HCT116 (cell line): ENCODE data around the gene ARHGAP28. TPM values are rescaled to one million over a fixed set of nuclear protein-coding genes. Genes with fewer than 3 reads are reported as not detected.

ENCODE experiments used
- ATAC-seq: fragments of 200-7000 bp; cut with Tn5 transposase; 2 replicates; pipeline ENCODE4 v1.9.1; 2020; ENCODE audit warnings: mild to moderate bottlenecking, moderate library complexity
- BruUV-seq: library from RNA; stranded (reverse); fragments of 400-500 nt; replicated peaks from 2 replicates; lab custom pipeline; 2021; lab: Mats Ljungman, UMichigan
- CTCF ChIA-PET: fragments of 300-600 bp; sonication (Branson Sonifier 250); formaldehyde crosslinking; loops from one replicate; lab custom pipeline; 2021; ENCODE audit warnings: antibody characterized with exemption; lab: Charles Lee
- POLR2A ChIA-PET: fragments of 300-600, 350-600 bp; sonication (Branson Sonifier 250); formaldehyde crosslinking; loops from one replicate; lab custom pipeline; 2021; ENCODE audit warnings: antibody characterized with exemption; lab: Charles Lee
- RAD21 ChIA-PET, 2 experiments: fragments of 300-600 bp; sonication (Branson Sonifier 250); formaldehyde crosslinking; loops; one replicate each; lab custom pipeline; 2023; ENCODE audit warnings: low total read pairs in 2 of 2; ENCODE audit not compliant: uncharacterized antibody in 2 of 2, unreplicated experiment in 2 of 2, low non-redundant PET in 1 of 2; lab: Charles Lee
- DNase-seq: peaks from one replicate; pipeline ENCODE4 v3.0.0-alpha.2; 2010; ENCODE audit warnings: low read depth, low spot score
- H2AFZ ChIP-seq: fragments of 200-600 bp; shearing (Covaris generic), sonication (generic); 2 replicates; pipeline ENCODE4 v1.6.1; 2017; ENCODE audit warnings: low read depth, mixed run types, mixed read lengths, antibody characterized with exemption, low read length; ENCODE audit not compliant: poor library complexity, severe bottlenecking
- H3K27ac ChIP-seq: 2 replicates; pipeline ENCODE4 v1.5.1; 2012; ENCODE audit warnings: low read depth, low read length
- H3K27me3 ChIP-seq: fragments of 200-600 bp; sonication (generic); 2 replicates; pipeline ENCODE4 v1.6.1; 2016; ENCODE audit warnings: mixed run types, low read length, mixed read lengths; ENCODE audit not compliant: insufficient read depth
- H3K36me3 ChIP-seq, 2 experiments: fragments of 200-500 bp in 1 of 2; fragments of 200-600 bp in 1 of 2; sonication (Bioruptor generic) in 1 of 2; sonication (generic) in 1 of 2; 2 replicates each; pipeline versions ENCODE4 v1.5.1 to v1.6.1; 2014 to 2016; ENCODE audit warnings: low read length in 2 of 2, inconsistent platforms in 1 of 2, mixed read lengths in 1 of 2, mixed run types in 1 of 2; ENCODE audit not compliant: insufficient read depth in 2 of 2, control insufficient read depth in 1 of 2
- H3K4me1 ChIP-seq, 2 experiments: fragments of 200-600 bp in 1 of 2; sonication (generic) in 1 of 2; 2 replicates each; pipeline versions ENCODE4 v1.5.1 to v1.6.1; 2012 to 2017; ENCODE audit warnings: low read length in 2 of 2, inconsistent platforms in 1 of 2, mild to moderate bottlenecking in 1 of 2, mixed read lengths in 1 of 2, mixed run types in 1 of 2, moderate library complexity in 1 of 2; ENCODE audit not compliant: insufficient read depth in 2 of 2, control insufficient read depth in 1 of 2
- H3K4me2 ChIP-seq: fragments of 200-600 bp; sonication (generic); 2 replicates; pipeline ENCODE4 v1.6.1; 2017; ENCODE audit warnings: mixed run types, low read length, mixed read lengths
- H3K4me3 ChIP-seq, 2 experiments: fragments of 200-600 bp in 1 of 2; sonication (generic) in 1 of 2; replicated peaks in 1 of 2; 2 replicates each; pipeline ENCODE4 v1.5.1; 2011 to 2016; ENCODE audit warnings: low read length in 2 of 2, control low read depth in 1 of 2, low read depth in 1 of 2, mild to moderate bottlenecking in 1 of 2, mixed read lengths in 1 of 2, mixed run types in 1 of 2
- H3K79me2 ChIP-seq: fragments of 200-600 bp; sonication (generic); 2 replicates; pipeline ENCODE4 v1.6.1; 2017; ENCODE audit warnings: mild to moderate bottlenecking, mixed run types, low read length, moderate library complexity, mixed read lengths; ENCODE audit not compliant: insufficient read depth
- H3K9ac ChIP-seq: fragments of 200-600 bp; sonication (generic); 2 replicates; pipeline ENCODE4 v1.6.1; 2016; ENCODE audit warnings: low read length, mixed read lengths
- H3K9me2 ChIP-seq: fragments of 200-600 bp; sonication (generic), shearing (Covaris generic); 2 replicates; pipeline ENCODE4 v1.6.1; 2017; ENCODE audit warnings: mixed run types, mild to moderate bottlenecking, moderate library complexity; ENCODE audit not compliant: insufficient read depth
- H3K9me3 ChIP-seq, 2 experiments: fragments of 200-500 bp in 1 of 2; fragments of 200-600 bp in 1 of 2; sonication (Bioruptor generic) in 1 of 2; sonication (generic) in 1 of 2; 2 replicates each; pipeline ENCODE4 v1.6.1; 2014 to 2017; ENCODE audit warnings: low read length in 2 of 2, mixed read lengths in 2 of 2, inconsistent platforms in 1 of 2, low read depth in 1 of 2, mild to moderate bottlenecking in 1 of 2, mixed run types in 1 of 2, moderate library complexity in 1 of 2; ENCODE audit not compliant: control insufficient read depth in 1 of 2, insufficient read depth in 1 of 2
- H4K20me1 ChIP-seq: fragments of 200-600 bp; sonication (generic), shearing (Covaris generic); 2 replicates; pipeline ENCODE4 v1.6.1; 2017; ENCODE audit warnings: mixed run types, mild to moderate bottlenecking, moderate library complexity; ENCODE audit not compliant: insufficient read depth
- ATF3 ChIP-seq: IDR thresholded peaks from 2 replicates; pipeline ENCODE4 v1.6.1; 2012
- CBX3 ChIP-seq: IDR thresholded peaks from 2 replicates; pipeline ENCODE4 v1.6.1; 2012; ENCODE audit warnings: low read depth
- CEBPB ChIP-seq: IDR thresholded peaks from 2 replicates; pipeline ENCODE4 v1.6.1; 2012; ENCODE audit warnings: low read depth
- CTCF ChIP-seq, 3 experiments: fragments of 200-600 bp in 1 of 3; sonication (generic) in 1 of 3; IDR thresholded peaks in 2 of 3; conservative IDR thresholded peaks in 1 of 3; 2 replicates each; pipeline ENCODE4 v1.5.1; 2012 to 2017; ENCODE audit warnings: low read depth in 2 of 3, low read length in 2 of 3, antibody characterized with exemption in 1 of 3, borderline replicate concordance in 1 of 3, control low read depth in 1 of 3, mild to moderate bottlenecking in 1 of 3, mixed read lengths in 1 of 3, mixed run types in 1 of 3, moderate library complexity in 1 of 3; ENCODE audit not compliant: insufficient read depth in 1 of 3
- EGR1 ChIP-seq: IDR thresholded peaks from 2 replicates; pipeline ENCODE4 v1.6.1; 2012; ENCODE audit warnings: low read depth
- JUND ChIP-seq: IDR thresholded peaks from 2 replicates; pipeline ENCODE4 v1.6.1; 2012
- MAX ChIP-seq: IDR thresholded peaks from 2 replicates; pipeline ENCODE4 v1.6.1; 2012
- POLR2A ChIP-seq: IDR thresholded peaks from 2 replicates; pipeline ENCODE4 v1.7.0; 2011; ENCODE audit warnings: borderline replicate concordance; ENCODE audit not compliant: insufficient read depth, insufficient read length; ENCODE audit errors: extremely low read depth
- POLR2AphosphoS5 ChIP-seq: IDR thresholded peaks from 2 replicates; pipeline ENCODE4 v1.6.1; 2011; ENCODE audit warnings: mild to moderate bottlenecking, low read depth, low read length, moderate library complexity
- RAD21 ChIP-seq: IDR thresholded peaks from 2 replicates; pipeline ENCODE4 v1.6.1; 2012; ENCODE audit warnings: low read depth, mild to moderate bottlenecking
- SIN3A ChIP-seq: IDR thresholded peaks from 2 replicates; pipeline ENCODE4 v1.6.1; 2012; ENCODE audit warnings: low read depth
- SP1 ChIP-seq: IDR thresholded peaks from 2 replicates; pipeline ENCODE4 v1.6.1; 2012; ENCODE audit warnings: low read depth
- SRF ChIP-seq: IDR thresholded peaks from 2 replicates; pipeline ENCODE4 v1.6.1; 2012; ENCODE audit warnings: low read depth
- ZBTB33 ChIP-seq: IDR thresholded peaks from 2 replicates; pipeline ENCODE4 v1.6.1; 2011; ENCODE audit warnings: mild to moderate bottlenecking, low read length, moderate library complexity; ENCODE audit not compliant: insufficient replicate concordance; ENCODE audit errors: extremely low read depth
- intact Hi-C: fragments of 100-400 bp; cut with micrococcal nuclease; formaldehyde crosslinking; loops from 2 replicates; pipeline ENCODE4 v1.10.0; 2022
- total RNA-seq: library from RNA; stranded (reverse); gene quantifications from one replicate; pipeline ENCODE4 v1.2.1, GENCODE V29; 2021; ENCODE audit not compliant: unreplicated experiment

ARHGAP28 gene
- total RNA-seq, 1 experiment from 2014 or later = not detected

- H2AFZ ChIP-seq = no peak overlapping the region
- H3K27me3 ChIP-seq = no peaks in the 10 kb centered on the region
- no peaks in the 10 kb centered on the region for H3K9me2 ChIP-seq
- H3K4me2 ChIP-seq = no peak overlapping the region
- no TSS peak for BruUV-seq
- H3K9me3 ChIP-seq = peaks cover 0 to 28% of the 10 kb centered on the region in 2 experiments; a peak in 1 of 4 replicates
- TF ChIP-seq EGR1 (no peak), CBX3 (no peak), SP1 (no peak), ATF3 (no peak), RAD21 (no peak), POLR2A (no peak), JUND (no peak)
- CTCF ChIA-PET = interaction anchor here (1.6 kb wide), 1 partner anchor 135 kb away, joined by 5 read pairs; no protein-coding TSS in a partner anchor
- POLR2A ChIA-PET = no interaction called here
- ATAC-seq (no peak), DNase-seq (no peak)
- RAD21 ChIA-PET = no interaction called here
- no peaks in the 10 kb centered on the region for H3K36me3 ChIP-seq
- no peak overlapping the region for H3K9ac ChIP-seq
- H3K4me1 ChIP-seq = no peaks in the 10 kb centered on the region
- H3K27ac ChIP-seq = no peak overlapping the region
- H3K4me3 ChIP-seq = no peak overlapping the region
- no peaks in the 10 kb centered on the region for H4K20me1 ChIP-seq
- no peaks in the 10 kb centered on the region for H3K79me2 ChIP-seq
- intact Hi-C loops = loop anchor here (5.0 to 10.0 kb wide), 2 partner anchors 345 to 1012 kb away; no protein-coding TSS in a partner anchor
Measured at GRCh38 chr18:6886797-6887330, 157.3 kb downstream of the ARHGAP28 start.

GRCh38 chr18:6891788-6892187 is 162.3 kb downstream of the ARHGAP28 start:
- Histone ChIP-seq H3K4me3 (no peak overlapping the region), H3K4me1 (no peaks in the 10 kb centered on the region), H3K9me2 (no peaks in the 10 kb centered on the region), H3K27ac (no peak overlapping the region), H3K9ac (no peak overlapping the region), H3K9me3 (peaks cover 0 to 19% of the 10 kb centered on the region in 2 experiments; a peak in 2 of 4 replicates), H3K27me3 (no peaks in the 10 kb centered on the region), H3K79me2 (no peaks in the 10 kb centered on the region), H3K4me2 (no peak overlapping the region), H3K36me3 (no peaks in the 10 kb centered on the region), H2AFZ (no peak overlapping the region), H4K20me1 (no peaks in the 10 kb centered on the region)
- ChIA-PET POLR2A (no interaction called here), RAD21 (no interaction called here), CTCF (no interaction called here)
- intact Hi-C loops = no loop called here
- no peak for ATAC-seq
- no peak for DNase-seq
- no TSS peak for BruUV-seq
- no peak for TF ChIP-seq ZBTB33
- TF ChIP-seq MAX = no peak
- TF ChIP-seq POLR2AphosphoS5 = no peak
- no peak for TF ChIP-seq POLR2A
- TF ChIP-seq SRF = no peak
- TF ChIP-seq SIN3A = no peak
- no peak for TF ChIP-seq CEBPB
- no peak for TF ChIP-seq ATF3
- no peak for TF ChIP-seq CTCF (IDR thresholded peaks at IDR 0.05 in 2 of 3, conservative IDR thresholded peaks at IDR 0.05 in 1 of 3; ENCODE audit: borderline replicate concordance in 1 of 3, insufficient read depth in 1 of 3, low read depth in 2 of 3, low read length in 2 of 3)
- TF ChIP-seq CBX3 = no peak
- no peak for TF ChIP-seq SP1
